Measurements from ENCODE around the gene ADCYAP1R1. TPM values are rescaled to one million over a fixed set of nuclear protein-coding genes. Genes with fewer than 3 reads are reported as not detected.

ADCYAP1R1 gene
- total RNA-seq, 1 donor from 2014 or later = not detected

DNA sequence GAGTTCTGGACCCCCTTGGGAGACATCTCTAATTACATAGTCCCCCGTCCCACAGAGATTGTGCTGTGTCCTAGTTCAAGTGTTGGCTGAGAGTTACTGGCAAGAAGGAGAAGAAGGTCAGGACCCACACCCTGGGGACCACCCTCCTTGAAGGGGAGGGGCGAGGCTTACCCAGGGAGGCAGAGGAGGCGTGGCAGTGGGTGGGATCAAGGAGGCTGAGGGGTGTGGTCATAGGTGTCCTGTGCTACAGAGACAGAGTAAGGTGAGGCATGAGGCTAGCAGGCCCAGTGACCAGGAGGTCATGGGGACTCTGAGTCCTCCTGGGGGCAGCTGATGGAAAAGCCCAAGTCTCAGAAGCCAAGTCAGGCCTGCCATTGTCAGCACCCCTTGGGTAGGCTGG lies 29.4 kb upstream of the ADCYAP1R1 start:
- no peak overlapping the region for H3K27ac Mint-ChIP-seq
- no peaks in the 10 kb centered on the region for H3K36me3 Mint-ChIP-seq (ENCODE audit: low read depth)
- DNase-seq (ENCODE audit: low spot score) = no peak
- no peaks in the 10 kb centered on the region for H3K9me3 Mint-ChIP-seq
- no peak overlapping the region for H3K4me3 Mint-ChIP-seq (ENCODE audit: low read depth)
- no peaks in the 10 kb centered on the region for H3K4me1 Mint-ChIP-seq (ENCODE audit: low read depth)
- H3K27me3 Mint-ChIP-seq (ENCODE audit: low read depth) = no peaks in the 10 kb centered on the region
- intact Hi-C loops (cut with micrococcal nuclease) = no loop called here

DNA sequence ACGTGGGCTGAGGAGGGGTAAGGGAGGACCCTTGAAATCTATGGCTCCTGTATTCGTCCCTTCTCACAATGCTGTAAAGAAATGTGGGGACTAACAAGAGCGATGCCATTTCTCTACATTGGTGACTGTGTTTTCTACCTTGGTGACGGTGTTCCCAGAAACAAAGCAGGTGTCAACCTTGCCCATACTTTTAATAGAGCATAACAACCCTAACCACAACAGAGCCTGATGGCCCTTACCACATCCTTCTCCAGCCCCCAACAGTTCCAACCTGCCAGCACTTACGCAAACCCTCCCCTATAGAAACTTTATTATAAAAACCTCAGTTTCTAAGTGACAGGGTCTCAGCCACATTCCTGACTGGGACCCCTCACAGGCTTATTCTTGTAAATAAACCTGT lies 28.2 kb upstream of the ADCYAP1R1 start:
- Mint-ChIP-seq H3K9me3 (no peaks in the 10 kb centered on the region), H3K36me3 (ENCODE audit: low read depth) (no peaks in the 10 kb centered on the region), H3K27me3 (ENCODE audit: low read depth) (no peaks in the 10 kb centered on the region), H3K4me3 (ENCODE audit: low read depth) (no peak overlapping the region), H3K27ac (no peak overlapping the region), H3K4me1 (ENCODE audit: low read depth) (no peaks in the 10 kb centered on the region)
- no peak for DNase-seq (ENCODE audit: low spot score)
- intact Hi-C loops (cut with micrococcal nuclease) = no loop called here

DNA sequence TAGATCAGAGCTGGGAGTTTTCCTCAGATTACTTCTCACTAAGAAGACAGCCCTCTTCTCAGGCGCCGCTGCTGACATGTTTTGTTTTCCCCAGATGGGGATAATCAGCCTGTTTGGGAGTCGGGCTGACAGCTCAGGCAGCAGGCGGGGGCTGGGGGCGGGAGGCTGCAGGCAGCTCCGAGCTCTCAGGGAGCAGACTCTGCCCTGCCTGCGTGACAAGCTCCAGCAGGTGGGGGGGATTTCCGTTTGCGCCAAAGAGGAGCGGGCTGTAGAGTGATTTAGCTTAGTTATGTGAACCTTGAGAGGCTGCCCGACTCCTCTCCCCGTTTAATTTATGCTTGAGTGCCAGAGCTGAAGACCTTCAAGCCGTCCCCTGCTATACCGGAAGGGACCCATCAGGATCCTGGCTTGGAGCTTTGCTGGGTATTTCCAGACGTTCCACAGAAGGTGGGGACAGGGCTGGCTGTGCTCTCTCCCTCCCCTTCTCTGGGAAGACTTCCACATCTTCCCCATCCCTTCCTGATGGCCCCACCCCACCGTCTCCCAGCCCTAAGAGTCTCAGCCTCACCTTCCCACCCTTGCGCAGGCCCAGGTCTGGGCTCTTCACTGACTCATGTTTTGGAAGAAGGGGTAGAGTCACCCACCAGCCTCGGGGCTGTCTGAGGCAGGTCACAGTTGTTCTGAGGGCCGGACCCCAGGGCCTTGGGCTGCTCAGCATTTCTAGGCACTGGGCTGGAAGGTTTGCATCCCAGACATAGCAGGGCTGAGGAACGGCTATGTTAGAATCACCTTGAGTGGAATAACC lies 24.7 kb upstream of the ADCYAP1R1 start:
- Mint-ChIP-seq H3K4me3 (ENCODE audit: low read depth) (no peak overlapping the region), H3K36me3 (ENCODE audit: low read depth) (no peaks in the 10 kb centered on the region), H3K4me1 (ENCODE audit: low read depth) (no peaks in the 10 kb centered on the region), H3K27ac (no peak overlapping the region), H3K27me3 (ENCODE audit: low read depth) (no peaks in the 10 kb centered on the region), H3K9me3 (no peaks in the 10 kb centered on the region)
- DNase-seq (ENCODE audit: low spot score) = no peak
- intact Hi-C loops (cut with micrococcal nuclease) = no loop called here

DNA sequence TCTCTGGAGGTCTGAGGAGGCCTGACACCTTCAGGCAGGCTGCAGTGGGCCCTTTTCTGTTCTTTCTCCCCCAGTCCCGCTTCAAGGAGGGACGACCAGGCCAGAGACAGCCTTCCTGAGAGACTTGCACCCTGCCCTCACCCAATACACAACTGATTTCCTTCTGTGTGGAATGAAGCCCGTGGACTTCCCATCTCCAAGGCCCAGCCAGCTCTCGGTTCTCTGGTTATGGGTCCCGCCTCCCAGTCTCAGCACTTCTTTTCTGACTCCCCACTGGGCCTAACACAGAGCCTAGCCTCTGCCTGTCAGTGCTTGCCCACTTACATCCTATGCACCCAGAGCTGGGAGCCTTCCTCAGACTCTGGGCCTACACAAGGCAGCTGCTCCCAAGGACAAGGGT lies 24.1 kb upstream of the ADCYAP1R1 start:
- no peaks in the 10 kb centered on the region for H3K36me3 Mint-ChIP-seq (ENCODE audit: low read depth)
- intact Hi-C loops (cut with micrococcal nuclease) = no loop called here
- H3K4me1 Mint-ChIP-seq (ENCODE audit: low read depth) = no peaks in the 10 kb centered on the region
- no peak overlapping the region for H3K4me3 Mint-ChIP-seq (ENCODE audit: low read depth)
- no peak for DNase-seq (ENCODE audit: low spot score)
- no peaks in the 10 kb centered on the region for H3K27me3 Mint-ChIP-seq (ENCODE audit: low read depth)
- H3K9me3 Mint-ChIP-seq = no peaks in the 10 kb centered on the region
- H3K27ac Mint-ChIP-seq = no peak overlapping the region

DNA sequence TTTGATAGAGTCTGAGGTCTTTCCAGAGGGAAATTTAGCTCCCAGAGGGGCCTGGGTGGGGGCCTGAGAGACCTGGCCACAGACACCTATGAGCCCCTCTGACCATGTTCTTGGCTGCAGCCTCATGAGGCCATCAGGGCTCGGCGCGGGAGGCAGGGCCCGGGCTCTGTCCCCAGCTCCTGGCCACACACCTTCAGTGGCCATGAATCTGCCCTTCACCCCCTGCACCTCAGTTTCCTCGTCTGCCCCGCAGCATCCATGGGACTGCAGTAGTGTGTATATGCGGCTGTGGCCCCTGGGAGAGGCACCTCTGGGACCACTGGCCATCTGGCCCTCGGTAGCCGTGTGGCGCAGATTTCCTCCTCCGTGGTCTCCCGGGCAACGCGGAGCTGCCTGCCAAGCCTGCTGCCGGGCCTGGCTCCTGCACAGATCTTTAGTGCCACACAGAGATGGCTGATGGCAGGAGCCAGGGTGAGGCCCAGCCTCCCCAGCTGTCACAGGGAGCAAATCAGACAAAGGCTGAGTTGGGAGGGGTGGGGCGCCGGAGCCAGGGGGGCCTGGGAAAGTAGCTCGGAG lies 23.6 kb upstream of the ADCYAP1R1 start:
- no peak overlapping the region for H3K27ac Mint-ChIP-seq
- intact Hi-C loops (cut with micrococcal nuclease) = no loop called here

DNA sequence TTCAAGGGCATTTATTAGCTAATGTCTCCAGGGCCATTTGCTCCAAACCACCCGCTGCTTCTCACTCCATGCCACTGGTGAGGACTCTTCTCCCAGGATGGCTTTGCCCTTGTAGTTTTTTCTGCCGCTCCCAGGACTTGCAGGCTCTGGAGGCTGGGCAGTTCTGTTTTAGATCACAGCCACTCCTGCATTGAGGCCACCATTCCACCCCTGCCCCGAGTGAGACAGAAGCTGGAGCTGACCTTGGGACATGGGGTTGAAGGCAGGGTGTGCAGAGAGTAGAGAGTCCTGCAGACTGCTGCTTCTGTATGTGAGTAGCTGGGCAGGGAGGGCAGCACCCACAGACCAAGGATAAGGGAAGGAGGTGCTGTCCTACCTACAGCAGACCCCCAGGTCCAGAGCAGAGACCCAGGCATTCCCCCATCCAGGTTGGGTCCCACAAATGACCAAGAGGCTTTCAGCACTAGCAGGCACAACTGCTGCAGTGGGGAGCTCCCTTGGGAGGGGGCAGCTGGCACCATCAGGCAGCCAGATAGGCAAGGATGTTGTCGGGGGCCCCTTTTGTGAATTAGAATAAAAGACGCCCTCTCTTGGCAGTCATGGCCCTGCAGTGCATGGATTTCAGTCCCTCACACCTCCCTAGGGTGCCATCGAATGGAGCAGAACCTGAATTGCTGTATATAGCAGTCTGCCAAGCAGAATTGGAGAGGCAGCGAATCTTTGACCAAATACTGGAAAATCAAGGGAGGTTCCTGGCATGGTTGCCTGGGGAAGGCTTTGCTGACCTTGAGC lies 22.7 kb upstream of the ADCYAP1R1 start:
- H3K9me3 Mint-ChIP-seq = no peaks in the 10 kb centered on the region
- H3K27me3 Mint-ChIP-seq (ENCODE audit: low read depth) = no peaks in the 10 kb centered on the region
- no peak overlapping the region for H3K27ac Mint-ChIP-seq
- no peaks in the 10 kb centered on the region for H3K4me1 Mint-ChIP-seq (ENCODE audit: low read depth)
- H3K36me3 Mint-ChIP-seq (ENCODE audit: low read depth) = no peaks in the 10 kb centered on the region
- H3K4me3 Mint-ChIP-seq (ENCODE audit: low read depth) = no peak overlapping the region
- intact Hi-C loops (cut with micrococcal nuclease) = no loop called here
- no peak for DNase-seq (ENCODE audit: low spot score)

More for the DNA sequence above, 23.6 kb upstream of the ADCYAP1R1 start:
- Mint-ChIP-seq H3K36me3 (ENCODE audit: low read depth) (no peaks in the 10 kb centered on the region), H3K4me1 (ENCODE audit: low read depth) (no peaks in the 10 kb centered on the region), H3K27me3 (ENCODE audit: low read depth) (no peaks in the 10 kb centered on the region), H3K9me3 (no peaks in the 10 kb centered on the region), H3K4me3 (ENCODE audit: low read depth) (no peak overlapping the region)
- no peak for DNase-seq (ENCODE audit: low spot score)

DNA sequence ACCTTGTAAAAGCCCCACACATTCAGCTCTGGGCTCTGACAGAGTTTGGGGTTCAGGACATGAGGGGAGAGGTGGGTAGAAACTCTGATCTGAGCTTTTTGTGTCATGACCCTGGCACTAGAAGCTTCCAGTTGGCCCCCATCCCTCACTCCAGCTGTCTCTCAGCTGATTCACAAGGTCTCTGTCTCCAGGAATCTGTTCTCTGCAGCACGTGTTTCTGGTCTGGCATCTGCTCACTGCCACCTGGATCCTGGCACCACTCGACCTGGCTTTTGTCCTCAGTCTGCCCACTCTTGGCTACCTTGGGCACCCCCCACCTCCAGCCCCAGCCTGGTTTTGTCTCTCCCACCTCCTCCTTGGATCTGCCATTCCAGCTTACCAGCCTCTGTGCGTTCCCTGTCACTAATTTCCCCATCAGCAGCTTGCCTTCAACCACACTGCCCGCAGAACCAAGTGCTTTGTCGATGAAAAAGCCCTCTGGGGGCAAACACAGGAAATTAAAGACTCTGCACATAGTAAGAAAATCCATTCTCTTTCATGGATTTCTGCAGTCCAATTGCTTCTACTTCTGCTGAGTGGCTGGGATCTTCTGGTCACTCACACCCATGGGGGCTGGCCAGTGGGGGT lies 18.3 kb upstream of the ADCYAP1R1 start:
- H3K9me3 Mint-ChIP-seq = no peaks in the 10 kb centered on the region
- no peaks in the 10 kb centered on the region for H3K4me1 Mint-ChIP-seq (ENCODE audit: low read depth)

DNA sequence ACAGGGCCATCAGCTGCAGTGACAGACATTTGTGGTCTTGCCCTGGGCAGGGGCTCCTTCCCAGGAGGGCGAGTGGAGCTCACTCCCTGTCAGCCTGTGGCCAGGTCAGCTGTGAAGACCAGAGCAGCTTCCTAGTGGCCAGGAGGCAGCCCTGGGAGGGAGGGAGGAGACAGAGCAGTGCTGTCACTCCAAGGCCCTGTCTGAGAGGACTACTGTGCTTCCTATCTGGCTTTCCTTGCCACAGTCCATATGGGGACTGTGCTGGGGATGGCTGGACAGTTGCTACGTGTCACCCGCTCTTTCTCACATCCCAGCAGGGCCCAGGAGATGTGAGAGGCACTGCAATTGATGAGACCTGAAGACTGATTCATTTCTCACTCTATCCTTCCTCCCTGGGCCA lies 15.2 kb upstream of the ADCYAP1R1 start:
- no peak overlapping the region for H3K4me3 Mint-ChIP-seq (ENCODE audit: low read depth)
- peaks cover 1% of the 10 kb centered on the region for H3K27me3 Mint-ChIP-seq (ENCODE audit: low read depth)
- DNase-seq (ENCODE audit: low spot score) = no peak
- H3K4me1 Mint-ChIP-seq (ENCODE audit: low read depth) = no peaks in the 10 kb centered on the region
- H3K27ac Mint-ChIP-seq = no peak overlapping the region
- H3K9me3 Mint-ChIP-seq = no peaks in the 10 kb centered on the region
- no peaks in the 10 kb centered on the region for H3K36me3 Mint-ChIP-seq (ENCODE audit: low read depth)
- intact Hi-C loops (cut with micrococcal nuclease) = no loop called here

More for the DNA sequence above, 18.3 kb upstream of the ADCYAP1R1 start:
- Mint-ChIP-seq H3K27ac (no peak overlapping the region), H3K27me3 (ENCODE audit: low read depth) (peaks cover 1% of the 10 kb centered on the region), H3K4me3 (ENCODE audit: low read depth) (no peak overlapping the region), H3K36me3 (ENCODE audit: low read depth) (no peaks in the 10 kb centered on the region)
- intact Hi-C loops (cut with micrococcal nuclease) = no loop called here
- DNase-seq (ENCODE audit: low spot score) = no peak

DNA sequence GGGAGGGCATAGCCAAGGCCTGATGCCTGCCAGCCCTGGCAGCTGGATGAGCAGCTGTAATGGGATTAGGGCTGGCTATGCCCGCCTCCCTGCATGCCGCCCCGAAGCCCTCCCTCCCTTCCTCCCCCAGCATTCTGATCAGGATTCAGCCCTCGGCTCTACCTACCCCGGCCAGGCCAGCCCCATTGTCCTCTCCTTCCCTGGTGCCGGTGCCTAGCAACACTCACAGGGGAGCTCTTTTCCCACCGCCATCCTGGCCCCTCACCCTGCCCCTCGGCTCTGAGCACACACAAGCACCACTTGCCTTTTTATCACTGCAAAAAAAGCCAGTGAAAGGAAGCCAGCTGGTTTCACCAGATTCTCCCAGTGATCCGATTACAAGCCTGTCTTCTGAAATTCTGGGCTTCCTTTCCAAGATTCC lies 9.0 kb upstream of the ADCYAP1R1 start:
- H3K27ac Mint-ChIP-seq = no peak overlapping the region
- H3K9me3 Mint-ChIP-seq = no peaks in the 10 kb centered on the region
- no peak for DNase-seq (ENCODE audit: low spot score)
- H3K4me1 Mint-ChIP-seq (ENCODE audit: low read depth) = no peaks in the 10 kb centered on the region
- peaks cover 14% of the 10 kb centered on the region for H3K27me3 Mint-ChIP-seq (ENCODE audit: low read depth)
- H3K36me3 Mint-ChIP-seq (ENCODE audit: low read depth) = no peaks in the 10 kb centered on the region
- no peak overlapping the region for H3K4me3 Mint-ChIP-seq (ENCODE audit: low read depth)
- intact Hi-C loops (cut with micrococcal nuclease) = no loop called here

DNA sequence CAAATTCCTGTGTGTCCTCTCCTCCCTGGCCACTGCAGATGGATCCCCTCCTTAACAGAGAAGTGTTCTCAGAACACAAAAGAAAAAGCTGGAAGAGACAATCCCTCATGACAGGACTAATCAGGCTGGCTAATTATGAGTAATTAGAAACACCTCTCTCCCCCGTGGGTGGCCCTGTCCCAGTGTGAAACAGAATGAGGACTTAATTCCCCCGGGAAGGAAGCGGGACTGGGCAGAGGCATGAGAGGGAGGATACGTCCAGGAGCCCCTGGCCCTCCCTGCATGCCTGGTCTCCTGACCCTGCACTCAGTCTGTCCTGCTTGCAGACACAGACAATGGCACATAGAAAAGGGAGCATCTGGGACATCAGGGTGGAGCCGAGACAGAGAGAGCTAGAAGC lies 7.6 kb upstream of the ADCYAP1R1 start:
- Mint-ChIP-seq H3K4me1 (ENCODE audit: low read depth) (no peaks in the 10 kb centered on the region), H3K27me3 (ENCODE audit: low read depth) (peaks cover 14% of the 10 kb centered on the region), H3K36me3 (ENCODE audit: low read depth) (no peaks in the 10 kb centered on the region), H3K9me3 (no peaks in the 10 kb centered on the region), H3K27ac (no peak overlapping the region), H3K4me3 (ENCODE audit: low read depth) (no peak overlapping the region)
- intact Hi-C loops (cut with micrococcal nuclease) = no loop called here
- no peak for DNase-seq (ENCODE audit: low spot score)

DNA sequence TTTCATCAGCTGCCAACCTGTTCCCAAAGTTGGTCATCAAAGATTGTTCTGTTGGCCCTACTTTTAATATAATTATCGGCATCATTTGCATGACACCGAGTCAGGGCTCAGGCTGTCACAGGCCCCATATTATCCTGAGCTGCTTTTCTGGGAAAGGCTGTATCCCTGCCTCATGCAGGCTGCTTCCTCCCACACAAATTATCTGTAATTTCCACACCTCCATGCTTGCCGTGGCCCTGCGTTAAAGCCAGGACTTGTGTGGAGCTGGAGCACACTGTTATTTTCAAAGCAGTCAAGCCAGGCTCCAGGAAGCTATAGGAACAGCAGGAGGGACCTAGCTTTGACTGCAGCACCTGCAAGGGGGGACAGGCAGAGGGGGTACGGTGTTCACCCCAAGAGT lies 5.4 kb upstream of the ADCYAP1R1 start:
- Mint-ChIP-seq H3K4me3 (ENCODE audit: low read depth) (no peak overlapping the region), H3K36me3 (ENCODE audit: low read depth) (no peaks in the 10 kb centered on the region), H3K4me1 (ENCODE audit: low read depth) (no peaks in the 10 kb centered on the region), H3K27me3 (ENCODE audit: low read depth) (peaks cover 27% of the 10 kb centered on the region), H3K27ac (no peak overlapping the region), H3K9me3 (no peaks in the 10 kb centered on the region)
- DNase-seq (ENCODE audit: low spot score) = no peak
- intact Hi-C loops (cut with micrococcal nuclease) = no loop called here

DNA sequence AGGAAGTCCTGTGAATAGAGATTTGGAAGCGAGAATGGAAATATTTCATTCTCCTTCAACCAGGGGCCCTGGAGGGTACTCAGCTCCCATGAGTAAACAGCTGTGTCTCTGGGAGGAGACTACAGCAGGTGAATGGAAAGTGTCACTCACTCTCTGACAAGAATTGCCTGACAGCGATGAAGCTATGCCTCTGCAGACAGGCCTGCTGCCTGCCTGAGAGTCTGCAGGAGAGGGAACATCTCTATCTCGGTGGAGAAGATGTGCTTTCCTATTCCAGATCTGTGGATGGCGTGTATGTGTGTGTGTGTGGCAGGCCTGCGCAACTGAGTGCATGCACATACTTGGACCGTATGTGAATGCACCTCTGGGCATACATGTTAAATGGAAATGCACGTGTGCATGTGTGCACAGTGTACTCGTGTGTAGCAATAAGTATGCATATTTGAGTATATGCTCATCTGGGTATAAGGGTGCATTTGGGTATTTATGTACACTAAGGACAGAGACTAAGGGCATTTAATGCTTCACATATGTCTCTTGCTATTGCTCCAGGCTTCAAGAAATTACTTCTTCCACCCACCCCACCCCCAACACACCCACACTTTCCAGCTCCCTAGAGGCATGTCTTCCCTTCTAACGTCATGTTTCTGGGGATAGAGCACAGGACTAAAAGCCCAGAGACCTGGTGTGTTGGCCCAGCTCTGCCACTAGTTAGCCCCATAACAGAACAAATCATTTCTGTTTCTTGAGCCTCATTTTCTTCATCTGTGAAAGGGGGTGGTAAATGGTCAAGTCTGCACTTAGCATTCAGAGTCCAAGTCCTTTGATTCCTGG lies 4.6 kb upstream of the ADCYAP1R1 start:
- intact Hi-C loops (cut with micrococcal nuclease) = no loop called here
- Mint-ChIP-seq H3K27ac (no peak overlapping the region), H3K27me3 (ENCODE audit: low read depth) (peaks cover 27% of the 10 kb centered on the region), H3K36me3 (ENCODE audit: low read depth) (no peaks in the 10 kb centered on the region), H3K4me1 (ENCODE audit: low read depth) (no peaks in the 10 kb centered on the region), H3K9me3 (no peaks in the 10 kb centered on the region), H3K4me3 (ENCODE audit: low read depth) (no peak overlapping the region)
- no peak for DNase-seq (ENCODE audit: low spot score)

All from activated T-helper 2 cell treated with anti-CD3 and anti-CD28 coated beads, Interferon-gamma antibody, Interleukin-2, Interleukin-4, amounts not matched to agents 10 μg/mL and 5 μg/mL and 100 μg/mL, durations not matched to agents 14 hours and 24 hours and 36 hours (primary cell).